Panc1 (cell line): Measurements from ENCODE around the gene THAP6. TPM values are rescaled to one million over a fixed set of nuclear protein-coding genes. Genes with fewer than 3 reads are reported as not detected.

Experiments used
- ATAC-seq: fragments of 200-7000 bp; cut with Tn5 transposase; 2 replicates; pipeline ENCODE4 v1.9.1; 2020; ENCODE audit warnings: mild to moderate bottlenecking, moderate library complexity
- BruUV-seq: library from RNA; stranded (reverse); fragments of 400-500 nt; replicated peaks from 2 replicates; lab custom pipeline; 2021; lab: Mats Ljungman, UMichigan
- CTCF ChIA-PET: fragments of 300-600 bp; sonication (Branson Sonifier 250); formaldehyde crosslinking; loops from one replicate; lab custom pipeline; 2022; ENCODE audit warnings: antibody characterized with exemption; lab: Charles Lee
- POLR2A ChIA-PET: fragments of 300-600 bp; sonication (Branson Sonifier 250); formaldehyde crosslinking; loops from one replicate; lab custom pipeline; 2022; ENCODE audit warnings: antibody characterized with exemption; lab: Charles Lee
- DNase-seq: peaks from one replicate; pipeline ENCODE4 v3.0.0-alpha.2; 2010; ENCODE audit warnings: low read depth, low spot score
- H3K27ac ChIP-seq: 2 replicates; pipeline ENCODE4 v1.5.1; 2011; ENCODE audit warnings: mild to moderate bottlenecking, low read length, inconsistent platforms
- H3K27me3 ChIP-seq: fragments of 200-500 bp; sonication (Bioruptor generic); 2 replicates; pipeline ENCODE4 v1.6.0; 2014; ENCODE audit warnings: low read length, inconsistent platforms; ENCODE audit not compliant: control insufficient read depth, insufficient read depth
- H3K36me3 ChIP-seq: fragments of 200-500 bp; sonication (Bioruptor generic); 2 replicates; pipeline ENCODE4 v1.5.1; 2014; ENCODE audit warnings: inconsistent platforms, mild to moderate bottlenecking, low read length, moderate library complexity; ENCODE audit not compliant: control insufficient read depth, insufficient read depth
- H3K4me1 ChIP-seq: 2 replicates; pipeline ENCODE4 v1.5.1; 2011; ENCODE audit warnings: inconsistent platforms, mild to moderate bottlenecking, low read length, moderate library complexity; ENCODE audit not compliant: control insufficient read depth, insufficient read depth
- H3K4me3 ChIP-seq, 2 experiments: 2 replicates each; pipeline ENCODE4 v1.5.1; 2011 to 2012; ENCODE audit warnings: low read depth in 2 of 2, low read length in 2 of 2, mild to moderate bottlenecking in 2 of 2, inconsistent platforms in 1 of 2, moderate library complexity in 1 of 2
- H3K9me3 ChIP-seq: fragments of 200-500 bp; sonication (Bioruptor generic); 2 replicates; pipeline ENCODE4 v1.5.1; 2014; ENCODE audit warnings: low read depth, mild to moderate bottlenecking, inconsistent platforms, low read length, moderate library complexity; ENCODE audit not compliant: control insufficient read depth, insufficient read depth
- CTCF ChIP-seq: fragments of 450-650 bp; IDR thresholded peaks from 2 replicates; pipeline ENCODE4 v1.5.1; 2017; ENCODE audit warnings: mild to moderate bottlenecking
- POLR2AphosphoS5 ChIP-seq: IDR thresholded peaks from 2 replicates; pipeline ENCODE4 v1.6.1; 2012; ENCODE audit warnings: mild to moderate bottlenecking, low read depth, low read length, moderate library complexity
- REST ChIP-seq, 2 experiments: IDR thresholded peaks; 2 replicates each; pipeline ENCODE4 v1.6.1; 2011 to 2012; ENCODE audit warnings: low read depth in 2 of 2, control low read depth in 1 of 2, low read length in 1 of 2, mild to moderate bottlenecking in 1 of 2, moderate library complexity in 1 of 2; ENCODE audit not compliant: insufficient read depth in 1 of 2
- SIN3A ChIP-seq: IDR thresholded peaks from 2 replicates; pipeline ENCODE4 v1.6.1; 2012; ENCODE audit warnings: low read depth, mild to moderate bottlenecking, low read length, moderate library complexity, borderline replicate concordance; ENCODE audit not compliant: insufficient read depth
- TCF7L2 ChIP-seq: IDR thresholded peaks from 2 replicates; pipeline ENCODE4 v1.6.1; 2011; ENCODE audit warnings: mild to moderate bottlenecking, low read depth, low read length, inconsistent platforms
- in situ Hi-C: cut with HindIII; loops from 2 replicates; pipeline ENCODE4 v1.10.0; 2016; ENCODE audit warnings: low sequenced_read_pairs, low pct_unique_long_range_greater_than_20kb
- intact Hi-C: fragments of 100-400 bp; cut with micrococcal nuclease; formaldehyde crosslinking; loops from one replicate; pipeline ENCODE4 v1.10.0; 2022; ENCODE audit not compliant: unreplicated experiment
- total RNA-seq: library from RNA; stranded (reverse); gene quantifications from one replicate; pipeline ENCODE4 v1.2.1, GENCODE V29; 2021; ENCODE audit not compliant: unreplicated experiment

THAP6 gene
- total RNA-seq, 1 experiment from 2014 or later, result 13.9 TPM

- no peaks in the 10 kb centered on the region for H3K27me3 ChIP-seq
- CTCF ChIA-PET, result no interaction called here
- in situ Hi-C loops (no loop called here), intact Hi-C loops (no loop called here)
- BruUV-seq, result no TSS peak
- no peak for ATAC-seq
- DNase-seq, result no peak
- no peaks in the 10 kb centered on the region for H3K4me1 ChIP-seq
- peaks cover 12% of the 10 kb centered on the region for H3K36me3 ChIP-seq
- H3K4me3 ChIP-seq, result no peak overlapping the region
- POLR2A ChIA-PET, result no interaction called here
- TF ChIP-seq TCF7L2 (no peak), CTCF (no peak), POLR2AphosphoS5 (no peak), REST (IDR thresholded peaks at IDR 0.05; ENCODE audit: insufficient read depth in 1 of 2, low read depth in 2 of 2, low read length in 1 of 2) (no peak), SIN3A (no peak)
- no peaks in the 10 kb centered on the region for H3K9me3 ChIP-seq
- H3K27ac ChIP-seq, result no peak overlapping the region
These were observed 11.6 kb downstream of the THAP6 start for GRCh38 chr4:75525910-75526309.

GRCh38 chr4:75527482-75527881 is 13.2 kb downstream of the THAP6 start:
- Histone ChIP-seq H3K36me3 (peaks cover 12% of the 10 kb centered on the region), H3K9me3 (no peaks in the 10 kb centered on the region), H3K4me1 (no peaks in the 10 kb centered on the region), H3K27me3 (no peaks in the 10 kb centered on the region), H3K4me3 (no peak overlapping the region), H3K27ac (no peak overlapping the region)
- ATAC-seq (no peak), DNase-seq (no peak)
- no peak for TF ChIP-seq POLR2AphosphoS5
- TF ChIP-seq SIN3A, result no peak
- TF ChIP-seq CTCF, result no peak
- no peak for TF ChIP-seq TCF7L2
- no peak for TF ChIP-seq REST (IDR thresholded peaks at IDR 0.05; ENCODE audit: insufficient read depth in 1 of 2, low read depth in 2 of 2, low read length in 1 of 2)
- CTCF ChIA-PET, result no interaction called here
- POLR2A ChIA-PET, result interaction anchor here (0.6 kb wide), 1 partner anchor 334 kb away, joined by 4 read pairs; no protein-coding TSS in a partner anchor
- in situ Hi-C loops, result no loop called here
- no TSS peak for BruUV-seq
- intact Hi-C loops, result no loop called here
